OCI-LY1 (cell line): ENCODE results near the gene ECEL1.

Source experiments
- H2AFZ ChIP-seq: fragments of 200-600 bp; sonication (generic), shearing (Covaris generic); 2 replicates; pipeline ENCODE4 v1.6.0; 2014; ENCODE audit warnings: antibody characterized with exemption, mild to moderate bottlenecking, low read length
- H3F3A ChIP-seq: fragments of 200-600 bp; sonication (generic), shearing (Covaris generic); 2 replicates; pipeline ENCODE4 v1.6.0; 2014; ENCODE audit warnings: mild to moderate bottlenecking, antibody characterized with exemption, low read length, moderate library complexity; ENCODE audit not compliant: insufficient read depth
- H3K27ac ChIP-seq: fragments of 200-600 bp; sonication (generic); 2 replicates; pipeline ENCODE4 v1.5.1; 2014; ENCODE audit warnings: low read length, mixed run types, mild to moderate bottlenecking, low read depth; ENCODE audit not compliant: poor library complexity, severe bottlenecking
- H3K27me3 ChIP-seq: fragments of 200-600 bp; sonication (generic); 2 replicates; pipeline ENCODE4 v1.6.0; 2014; ENCODE audit warnings: antibody characterized with exemption, mild to moderate bottlenecking, low read length, moderate library complexity; ENCODE audit not compliant: insufficient read depth
- H3K36me3 ChIP-seq: fragments of 200-600 bp; sonication (generic); 2 replicates; pipeline ENCODE4 v1.6.1; 2014; ENCODE audit warnings: mild to moderate bottlenecking, antibody characterized with exemption, low read length, moderate library complexity, mixed read lengths; ENCODE audit not compliant: insufficient read depth
- H3K4me1 ChIP-seq: fragments of 200-600 bp; sonication (generic); 2 replicates; pipeline ENCODE4 v1.5.1; 2014; ENCODE audit warnings: mild to moderate bottlenecking, low read length, moderate library complexity; ENCODE audit not compliant: insufficient read depth, severe bottlenecking
- H3K4me2 ChIP-seq: fragments of 200-600 bp; sonication (generic), shearing (Covaris generic); 2 replicates; pipeline ENCODE4 v1.6.1; 2014; ENCODE audit warnings: low read length
- H3K4me3 ChIP-seq: fragments of 200-600 bp; sonication (generic); 2 replicates; pipeline ENCODE4 v1.5.1; 2014; ENCODE audit warnings: low read length, low read depth, mild to moderate bottlenecking, mixed read lengths; ENCODE audit not compliant: poor library complexity, severe bottlenecking
- H3K79me2 ChIP-seq: fragments of 200-600 bp; shearing (Covaris generic); 2 replicates; pipeline ENCODE4 v1.6.1; 2016; ENCODE audit warnings: mixed run types, low read length, mixed read lengths; ENCODE audit not compliant: insufficient read depth
- H3K9ac ChIP-seq: fragments of 200-600 bp; sonication (generic), shearing (Covaris generic); 2 replicates; pipeline ENCODE4 v1.6.1; 2014; ENCODE audit warnings: mild to moderate bottlenecking, low read length, mixed read lengths
- H3K9me2 ChIP-seq: fragments of 200-600 bp; sonication (generic), shearing (Covaris generic); 2 replicates; pipeline ENCODE4 v1.6.1; 2014; ENCODE audit warnings: low read depth, mild to moderate bottlenecking, low read length, mixed read lengths
- H3K9me3 ChIP-seq: fragments of 200-600 bp; shearing (Covaris generic); 2 replicates; pipeline ENCODE4 v1.6.1; 2014; ENCODE audit warnings: low read length, mixed read lengths
- H4K20me1 ChIP-seq: fragments of 200-600 bp; sonication (generic), shearing (Covaris generic); 2 replicates; pipeline ENCODE4 v1.6.0; 2016; ENCODE audit warnings: mild to moderate bottlenecking, low read length; ENCODE audit not compliant: insufficient read depth
- EZH2 ChIP-seq: fragments of 200-600 bp; sonication (generic), shearing (Covaris generic); IDR thresholded peaks from 2 replicates; pipeline ENCODE4 v1.8.0; 2017; ENCODE audit warnings: borderline replicate concordance, mixed run types, mild to moderate bottlenecking, antibody characterized with exemption, low read length, moderate library complexity, mixed read lengths
- TF ChIP-seq, protein P1 (sequence below): fragments of 200-600 bp; sonication (generic), shearing (Covaris generic); IDR thresholded peaks from 2 replicates; pipeline ENCODE4 v1.5.1; 2017; ENCODE audit warnings: mild to moderate bottlenecking, antibody characterized with exemption, low read length, moderate library complexity, mixed read lengths

The ECEL1 gene

DNA sequence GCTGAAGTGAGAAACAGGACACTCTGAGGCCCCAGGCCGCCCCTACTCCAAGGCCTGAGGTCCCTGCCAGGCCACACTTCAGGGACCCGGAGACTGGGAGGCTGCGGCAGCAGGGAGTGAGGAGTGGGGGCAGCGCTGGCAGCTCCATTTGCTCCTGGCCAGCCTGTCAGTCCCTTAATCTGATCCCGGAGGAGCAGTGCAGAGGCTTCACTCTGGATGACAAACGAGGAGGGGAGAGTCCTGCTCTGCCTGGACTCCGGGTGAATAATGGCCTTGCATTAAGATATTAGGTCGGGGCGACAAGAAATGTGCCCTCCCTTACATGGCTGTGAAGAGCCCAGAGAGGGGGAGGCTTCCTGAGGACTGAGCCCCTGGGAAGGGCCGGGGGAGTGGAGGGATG lies 18.2 kb upstream of the ECEL1 start:
- Histone ChIP-seq H4K20me1 (no peaks in the 10 kb centered on the region), H3K27ac (no peak overlapping the region), H3K9me2 (no peaks in the 10 kb centered on the region), H3K9me3 (no peaks in the 10 kb centered on the region), H2AFZ (no peak overlapping the region), H3K4me1 (no peaks in the 10 kb centered on the region), H3K4me3 (no peak overlapping the region), H3K79me2 (no peaks in the 10 kb centered on the region), H3F3A (no peaks in the 10 kb centered on the region), H3K4me2 (no peak overlapping the region), H3K9ac (no peak overlapping the region), H3K27me3 (no peaks in the 10 kb centered on the region; the same call in 1 of the 2 replicates), H3K36me3 (no peaks in the 10 kb centered on the region)
- no peak for TF ChIP-seq EZH2
- TF ChIP-seq, protein P1, sequence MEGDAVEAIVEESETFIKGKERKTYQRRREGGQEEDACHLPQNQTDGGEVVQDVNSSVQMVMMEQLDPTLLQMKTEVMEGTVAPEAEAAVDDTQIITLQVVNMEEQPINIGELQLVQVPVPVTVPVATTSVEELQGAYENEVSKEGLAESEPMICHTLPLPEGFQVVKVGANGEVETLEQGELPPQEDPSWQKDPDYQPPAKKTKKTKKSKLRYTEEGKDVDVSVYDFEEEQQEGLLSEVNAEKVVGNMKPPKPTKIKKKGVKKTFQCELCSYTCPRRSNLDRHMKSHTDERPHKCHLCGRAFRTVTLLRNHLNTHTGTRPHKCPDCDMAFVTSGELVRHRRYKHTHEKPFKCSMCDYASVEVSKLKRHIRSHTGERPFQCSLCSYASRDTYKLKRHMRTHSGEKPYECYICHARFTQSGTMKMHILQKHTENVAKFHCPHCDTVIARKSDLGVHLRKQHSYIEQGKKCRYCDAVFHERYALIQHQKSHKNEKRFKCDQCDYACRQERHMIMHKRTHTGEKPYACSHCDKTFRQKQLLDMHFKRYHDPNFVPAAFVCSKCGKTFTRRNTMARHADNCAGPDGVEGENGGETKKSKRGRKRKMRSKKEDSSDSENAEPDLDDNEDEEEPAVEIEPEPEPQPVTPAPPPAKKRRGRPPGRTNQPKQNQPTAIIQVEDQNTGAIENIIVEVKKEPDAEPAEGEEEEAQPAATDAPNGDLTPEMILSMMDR: no peak

DNA sequence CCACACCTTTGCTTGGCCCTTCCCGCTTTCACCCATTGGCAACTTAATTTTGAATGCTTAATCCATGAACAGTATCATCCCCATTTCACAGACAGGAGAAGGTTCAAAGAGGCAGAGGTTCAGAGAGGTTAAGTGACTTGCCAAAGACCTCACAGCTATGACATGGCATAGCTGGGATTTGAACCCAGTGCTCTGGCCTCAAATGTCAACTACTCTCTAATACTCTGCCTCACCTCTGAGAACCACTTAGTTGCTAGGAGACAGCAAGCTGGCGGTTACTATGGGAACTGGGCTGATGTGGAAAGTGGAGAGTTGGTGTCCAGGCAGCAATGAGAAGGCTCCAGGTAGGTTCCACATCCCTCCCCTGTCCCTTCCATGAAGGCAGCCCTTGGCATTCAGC lies 16.8 kb upstream of the ECEL1 start:
- Histone ChIP-seq H3K79me2 (no peaks in the 10 kb centered on the region), H4K20me1 (no peaks in the 10 kb centered on the region), H3K9ac (no peak overlapping the region), H3K36me3 (no peaks in the 10 kb centered on the region), H3K27me3 (no peaks in the 10 kb centered on the region; the same call in 1 of the 2 replicates), H3K4me1 (no peaks in the 10 kb centered on the region), H3K27ac (no peak overlapping the region), H3K9me2 (no peaks in the 10 kb centered on the region), H3K9me3 (no peaks in the 10 kb centered on the region), H2AFZ (no peak overlapping the region), H3F3A (no peaks in the 10 kb centered on the region), H3K4me3 (no peak overlapping the region), H3K4me2 (no peak overlapping the region)
- TF ChIP-seq, protein P1: no peak
- TF ChIP-seq EZH2: no peak

DNA sequence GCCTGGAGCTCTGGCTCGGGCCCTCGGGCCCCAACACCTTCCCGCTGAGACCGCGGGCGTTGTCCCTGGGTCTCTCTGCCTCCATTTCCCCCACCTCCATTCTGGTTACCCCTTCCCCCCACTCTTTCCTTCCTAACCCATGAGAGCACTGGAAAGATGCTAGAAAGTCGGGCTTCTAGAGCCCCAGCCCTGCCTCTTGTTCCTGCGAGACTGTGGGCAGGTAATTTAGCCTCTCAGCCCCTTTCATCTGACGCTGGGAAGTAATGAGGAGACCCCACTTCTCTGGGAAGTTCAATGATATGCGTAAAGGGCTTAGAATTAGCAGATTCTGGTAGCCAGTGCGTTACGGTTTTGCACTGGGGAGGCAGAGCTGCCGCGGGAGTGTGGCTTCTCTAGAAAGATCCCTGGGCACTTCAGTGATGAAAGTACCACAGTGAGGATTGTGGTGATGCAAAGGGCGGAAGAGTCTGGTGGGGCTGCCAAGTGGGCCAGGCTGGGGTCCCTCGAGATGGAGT lies 16.2 kb upstream of the ECEL1 start:
- H3K27me3 ChIP-seq: no peaks in the 10 kb centered on the region; the same call in 1 of the 2 replicates
- H3K9me3 ChIP-seq: no peaks in the 10 kb centered on the region
- no peak overlapping the region for H2AFZ ChIP-seq
- no peak overlapping the region for H3K4me3 ChIP-seq
- no peaks in the 10 kb centered on the region for H3F3A ChIP-seq
- H3K27ac ChIP-seq: no peak overlapping the region
- no peak overlapping the region for H3K4me2 ChIP-seq
- no peaks in the 10 kb centered on the region for H4K20me1 ChIP-seq
- H3K9ac ChIP-seq: no peak overlapping the region
- no peaks in the 10 kb centered on the region for H3K36me3 ChIP-seq
- TF ChIP-seq, protein P1: no peak
- no peaks in the 10 kb centered on the region for H3K4me1 ChIP-seq
- H3K79me2 ChIP-seq: no peaks in the 10 kb centered on the region
- H3K9me2 ChIP-seq: no peaks in the 10 kb centered on the region
